ENCODE measurements around the gene PPP1R1C. TPM values are rescaled to one million over a fixed set of nuclear protein-coding genes. Genes with fewer than 3 reads are reported as not detected.
"Not testable (repeated sequence)": the region's sequence is repeated elsewhere in the genome, so short reads cannot be mapped to it uniquely, and the experiment has no call there.

PPP1R1C gene, protein sequence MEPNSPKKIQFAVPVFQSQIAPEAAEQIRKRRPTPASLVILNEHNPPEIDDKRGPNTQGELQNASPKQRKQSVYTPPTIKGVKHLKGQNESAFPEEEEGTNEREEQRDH
- total RNA-seq, result 0.93 and 1.4 TPM in 2 replicates

DNA sequence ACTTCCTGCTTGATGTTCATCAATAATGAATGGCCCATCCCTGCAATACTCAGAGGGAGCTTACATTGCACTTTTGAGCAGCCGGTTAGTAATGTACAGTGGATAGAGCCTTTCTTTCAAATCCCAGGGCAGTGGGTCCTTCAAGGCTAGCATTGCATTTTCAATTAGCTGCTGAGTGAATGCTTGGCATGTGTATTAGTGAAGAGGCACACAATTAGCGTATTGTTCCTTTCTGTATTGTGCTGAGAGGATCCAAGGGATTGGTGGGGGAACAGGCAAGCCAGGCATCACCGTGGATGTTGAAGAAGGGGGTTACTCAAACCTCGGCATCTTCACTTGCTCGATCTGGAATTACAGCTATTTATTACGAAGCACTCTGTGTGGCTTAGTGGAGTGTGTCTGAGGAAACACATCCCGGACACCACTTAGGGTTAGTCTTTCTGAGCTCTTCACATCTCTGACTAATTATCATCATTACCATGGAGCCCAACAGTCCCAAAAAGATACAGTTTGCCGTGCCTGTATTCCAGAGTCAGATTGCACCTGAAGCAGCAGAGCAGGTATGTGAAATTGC, at the start of gene PPP1R1C:
Gene PPP1R1C, plus strand, starts transcription at position 222 of the 574 bp plus-strand sequence. Its CDS starts 258 bp downstream, at position 480.
- DNase-seq (ENCODE audit: extremely low read depth, low read depth, low spot score), result no peak

GRCh38 chr2:181937473-181937872, 48.2 kb upstream of the PPP1R1C start:
- DNase-seq (ENCODE audit: extremely low read depth, low read depth, low spot score), result no peak

GRCh38 chr2:181943411-181944124, 42.1 kb upstream of the PPP1R1C start:
- no peak for DNase-seq (ENCODE audit: extremely low read depth, low read depth, low spot score)

GRCh38 chr2:181944164-181944913, 41.3 kb upstream of the PPP1R1C start:
- DNase-seq (ENCODE audit: extremely low read depth, low read depth, low spot score), result no peak

DNA sequence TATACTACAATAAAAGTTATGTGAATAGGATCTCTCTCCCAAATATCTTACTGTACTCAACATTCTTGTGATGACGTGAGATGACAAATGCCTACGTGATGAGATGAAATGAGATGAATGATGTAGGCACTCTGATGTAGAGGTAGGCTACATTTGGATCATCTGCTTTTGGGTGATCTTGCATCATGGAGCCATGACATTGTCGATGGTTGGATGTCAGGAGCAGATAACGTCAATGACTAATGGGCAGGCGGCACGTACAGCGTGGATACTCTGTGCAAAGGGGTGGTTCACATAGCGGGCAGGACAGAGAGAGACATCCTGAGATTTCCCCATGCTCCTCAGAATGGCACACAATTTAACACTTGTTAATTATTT, 40.8 kb upstream of the PPP1R1C start:
- no peak for DNase-seq (ENCODE audit: extremely low read depth, low read depth, low spot score)

DNA sequence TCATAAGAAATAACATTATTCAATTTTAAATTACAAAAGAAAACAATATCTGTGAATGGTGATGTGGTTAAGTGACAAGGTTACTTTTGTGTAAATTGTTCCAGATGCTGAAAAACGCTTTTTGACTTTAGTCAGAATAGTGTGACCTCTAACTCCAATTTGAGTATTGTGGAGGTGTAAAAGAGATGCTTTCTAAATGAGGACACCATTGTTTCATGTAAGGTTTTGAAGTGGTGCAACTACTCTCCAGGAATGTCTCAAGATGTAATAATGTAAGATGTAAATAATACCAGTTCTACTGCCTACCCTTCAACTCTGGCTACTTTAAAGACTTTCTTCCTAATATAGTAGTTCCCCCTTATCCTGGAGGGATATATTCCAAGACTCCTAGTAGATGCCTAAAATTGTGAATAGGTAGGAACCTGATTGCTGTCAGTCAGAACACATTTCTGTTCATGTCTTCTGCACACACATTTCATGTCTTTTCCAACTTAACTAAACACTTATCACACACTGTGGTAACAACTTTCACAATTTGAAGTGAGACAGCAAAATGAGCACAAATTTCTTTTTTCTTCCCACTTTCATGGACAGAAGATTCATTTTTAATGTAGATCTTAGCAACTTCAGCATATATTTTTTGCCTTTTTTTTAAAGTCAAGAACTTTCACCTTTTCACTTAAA, 39.1 kb upstream of the PPP1R1C start:
- DNase-seq (ENCODE audit: extremely low read depth, low read depth, low spot score), result no peak

DNA sequence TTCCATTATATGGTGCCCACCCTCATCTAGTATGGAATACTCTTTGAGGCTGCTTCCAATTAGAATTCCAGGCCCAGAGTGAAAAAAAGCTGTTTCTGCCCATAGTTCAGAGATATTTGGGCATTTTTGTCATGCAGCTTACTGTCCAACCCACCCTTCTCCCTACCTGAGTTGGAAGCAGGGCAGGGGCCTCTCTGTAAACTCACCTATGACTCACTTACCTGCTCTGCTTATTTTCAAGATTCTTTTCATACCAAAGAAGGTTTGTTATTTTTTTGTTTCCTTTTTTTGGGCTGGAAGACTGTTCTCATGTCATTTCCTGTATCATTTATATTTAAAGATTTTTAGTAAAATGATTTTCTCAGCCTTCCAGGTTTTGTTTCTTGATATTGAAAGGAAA, 38.4 kb upstream of the PPP1R1C start:
- no peak for DNase-seq (ENCODE audit: extremely low read depth, low read depth, low spot score)

DNA sequence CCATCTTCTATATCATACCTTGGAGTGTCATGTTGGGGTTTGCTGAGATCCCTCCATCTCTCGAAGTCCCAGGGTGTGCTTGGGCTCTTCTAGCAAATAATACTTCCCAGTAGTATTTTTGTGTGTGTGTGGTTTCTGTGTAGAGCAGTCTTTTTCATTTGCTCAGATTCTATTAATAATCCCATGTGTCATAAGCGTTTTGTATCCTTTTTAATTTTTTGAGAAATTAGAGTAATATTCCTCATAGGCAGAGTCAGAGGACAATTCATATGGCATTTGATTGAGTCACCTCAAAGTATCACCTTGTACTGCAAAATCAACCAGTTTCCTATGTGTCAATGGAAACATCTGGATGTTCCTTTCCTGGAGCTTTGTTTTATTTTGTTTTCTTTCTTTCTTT, 37.4 kb upstream of the PPP1R1C start:
- no peak for DNase-seq (ENCODE audit: extremely low read depth, low read depth, low spot score)

- no peak for DNase-seq (ENCODE audit: extremely low read depth, low read depth, low spot score)
These were observed 36.6 kb upstream of the PPP1R1C start for GRCh38 chr2:181949047-181949446.

GRCh38 chr2:181952404-181953226, 33.0 kb upstream of the PPP1R1C start:
- no peak for DNase-seq (ENCODE audit: extremely low read depth, low read depth, low spot score)

- DNase-seq (ENCODE audit: extremely low read depth, low read depth, low spot score), result peak; percentile 45
These were observed 31.6 kb upstream of the PPP1R1C start for GRCh38 chr2:181953881-181954537.

GRCh38 chr2:181954538-181954883, 31.1 kb upstream of the PPP1R1C start:
- DNase-seq (ENCODE audit: extremely low read depth, low read depth, low spot score), result no peak

DNA sequence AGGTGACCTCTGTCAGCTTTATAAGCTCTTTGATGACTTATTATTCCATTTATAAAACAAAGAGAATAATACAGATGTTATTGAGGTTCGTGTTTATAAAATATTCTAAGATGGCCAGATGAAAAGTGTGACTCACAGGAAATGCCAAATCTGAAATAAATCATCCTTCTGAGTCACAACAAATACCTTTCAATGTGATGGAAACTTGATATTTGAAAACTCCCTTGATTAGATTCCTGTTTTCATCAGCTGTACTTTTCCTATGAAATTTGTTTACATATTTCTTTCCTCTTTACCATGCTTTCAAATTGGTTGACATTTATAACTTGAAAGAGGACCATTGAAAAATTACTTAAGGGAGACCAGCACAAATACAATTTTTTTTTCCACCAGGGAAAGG, 30.6 kb upstream of the PPP1R1C start:
- peak; percentile 62 for DNase-seq (ENCODE audit: extremely low read depth, low read depth, low spot score)

DNA sequence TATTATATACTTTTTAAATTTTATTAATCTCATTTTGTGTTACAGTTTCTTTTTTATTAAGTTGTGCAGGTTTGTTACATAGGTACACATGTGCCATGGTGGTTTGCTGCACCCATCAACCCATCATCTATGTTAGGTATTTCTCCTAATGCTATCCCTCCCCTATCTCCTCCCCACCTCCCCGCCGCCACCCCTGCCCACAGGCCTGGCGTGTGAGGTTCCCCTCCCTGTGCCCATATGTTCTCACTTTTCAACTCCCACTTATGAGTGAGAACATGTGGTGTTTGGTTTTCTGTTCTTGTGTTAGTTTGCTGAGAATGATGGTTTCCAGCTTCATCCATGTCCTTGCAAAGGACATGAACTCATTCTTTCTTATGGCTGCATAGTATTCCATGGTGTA, 29.8 kb upstream of the PPP1R1C start:
- DNase-seq (ENCODE audit: extremely low read depth, low read depth, low spot score), result not testable (repeated sequence)

- DNase-seq (ENCODE audit: extremely low read depth, low read depth, low spot score), result no peak
These were observed 28.0 kb upstream of the PPP1R1C start for GRCh38 chr2:181957668-181958067.

DNA sequence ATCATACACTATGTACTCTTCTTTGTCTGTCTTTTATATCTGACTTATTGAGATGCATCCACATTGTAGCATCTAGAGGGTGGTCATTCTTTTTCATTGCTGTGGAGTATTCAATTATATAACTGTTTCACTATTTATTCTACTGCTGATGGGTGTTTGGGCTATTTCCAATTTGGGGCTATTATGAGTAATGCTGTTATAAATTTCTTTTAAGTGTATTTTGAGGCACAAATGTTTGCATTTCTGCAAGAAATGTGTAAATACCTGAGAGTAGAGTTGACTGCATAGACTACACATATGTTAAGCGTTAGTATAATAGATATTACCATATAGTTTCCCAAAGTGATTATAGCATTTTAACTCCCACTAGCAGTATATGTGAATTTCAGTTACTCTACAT, 26.9 kb upstream of the PPP1R1C start:
- DNase-seq (ENCODE audit: extremely low read depth, low read depth, low spot score), result no peak

DNA sequence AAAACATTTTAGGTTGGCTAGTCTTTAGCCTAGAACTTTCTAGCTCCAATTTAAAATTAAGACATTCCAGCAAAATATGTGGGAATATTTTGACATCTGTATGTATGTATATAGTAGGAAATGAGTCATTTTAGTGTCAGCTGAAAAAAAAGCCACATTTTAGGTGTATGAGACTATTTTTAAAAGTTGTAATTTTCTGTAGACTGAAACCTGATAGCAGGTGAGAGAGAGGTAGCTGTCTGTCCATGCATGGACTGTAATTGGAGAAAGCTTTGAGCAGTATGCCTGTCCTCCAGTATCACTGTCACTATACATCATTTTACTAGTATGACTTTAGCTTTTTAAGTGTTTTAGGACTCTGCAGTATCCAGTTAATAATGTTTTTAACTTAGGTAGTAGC, 26.1 kb upstream of the PPP1R1C start:
- no peak for DNase-seq (ENCODE audit: extremely low read depth, low read depth, low spot score)

DNA sequence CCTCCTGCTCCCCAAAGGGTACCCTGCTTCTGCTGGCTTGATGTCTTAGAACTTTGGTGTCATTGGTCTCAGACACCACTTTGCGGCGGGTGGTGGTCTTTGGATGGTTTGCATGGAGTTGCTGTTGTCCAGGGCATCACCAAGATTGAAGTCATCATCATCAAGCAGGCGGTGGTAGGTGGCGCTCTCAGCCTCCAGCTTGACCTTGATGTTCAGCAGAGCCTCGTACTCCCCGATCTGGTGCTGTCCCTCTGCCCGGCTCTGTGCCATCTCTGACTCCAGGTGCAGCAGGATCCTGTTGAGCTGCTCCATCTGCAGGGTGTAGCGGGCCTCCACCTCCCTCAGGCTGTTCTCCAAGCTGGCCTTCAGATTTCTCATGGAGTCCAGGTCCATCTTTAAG, 24.5 kb upstream of the PPP1R1C start:
- DNase-seq (ENCODE audit: extremely low read depth, low read depth, low spot score), result not testable (repeated sequence)

DNA sequence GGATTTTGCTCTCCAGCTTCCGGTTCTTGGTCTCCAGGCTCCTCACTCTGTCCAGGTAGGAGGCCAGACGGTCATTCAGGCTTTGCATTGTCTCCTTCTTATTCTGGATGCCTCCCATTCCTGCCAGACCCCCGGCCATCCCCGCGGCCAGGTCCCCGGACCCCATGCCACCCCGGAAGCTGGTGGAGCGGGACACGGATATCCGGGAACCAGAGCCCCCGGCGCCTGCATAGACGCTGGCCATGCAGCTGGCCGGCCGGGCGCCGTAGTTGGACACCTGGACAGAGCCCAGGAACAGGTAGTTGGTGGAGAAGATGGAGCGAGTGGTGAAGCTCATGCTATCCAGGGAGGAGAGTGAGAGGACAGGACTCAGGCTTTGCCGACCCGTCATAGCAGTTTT, 23.5 kb upstream of the PPP1R1C start:
- DNase-seq (ENCODE audit: extremely low read depth, low read depth, low spot score), result no peak

All from glomerular endothelial cell (primary cell).